CD4-positive, alpha-beta T cell treated with Interleukin-6 at 100 ng/mL for 8 hours (primary cell): ENCODE results near the gene ICA1L.
A peak's percentile ranks its signal among the peaks of the same experiment; 100 is the strongest.
"Not testable (repeated sequence)": the region's sequence is repeated elsewhere in the genome, so short reads cannot be mapped to it uniquely, and the experiment has no call there.

Experiments
- DNase-seq: peaks from one replicate; pipeline ENCODE4 v3.0.0-alpha.2; 2020; ENCODE audit warnings: mixed read lengths, low spot score

The ICA1L gene

GRCh38 chr2:202847693-202848524 is 23.7 kb downstream of the ICA1L start:
- DNase-seq = no peak

GRCh38 chr2:202844656-202845055 is 26.9 kb downstream of the ICA1L start:
- no peak for DNase-seq

- no peak for DNase-seq
These were observed 28.9 kb downstream of the ICA1L start for GRCh38 chr2:202842690-202843089.

- DNase-seq = no peak
These were observed 30.3 kb downstream of the ICA1L start for GRCh38 chr2:202841090-202841867.

GRCh38 chr2:202831242-202832220 is 40.0 kb downstream of the ICA1L start:
- peak; percentile 36 for DNase-seq

GRCh38 chr2:202824901-202825300 is 46.7 kb downstream of the ICA1L start:
- DNase-seq = no peak

GRCh38 chr2:202822411-202822810 is 49.2 kb downstream of the ICA1L start:
- no peak for DNase-seq

GRCh38 chr2:202821206-202822160 is 50.1 kb downstream of the ICA1L start:
- no peak for DNase-seq

- DNase-seq = no peak
These were observed 53.2 kb downstream of the ICA1L start for GRCh38 chr2:202818321-202818720.

- no peak for DNase-seq
These were observed 53.8 kb downstream of the ICA1L start for GRCh38 chr2:202817771-202818170.

GRCh38 chr2:202815548-202816360 is 55.8 kb downstream of the ICA1L start:
- no peak for DNase-seq

- DNase-seq = no peak
These were observed 57.3 kb downstream of the ICA1L start for GRCh38 chr2:202814226-202814625.

- no peak for DNase-seq
These were observed 58.2 kb downstream of the ICA1L start for GRCh38 chr2:202813387-202813786.

- DNase-seq = no peak
These were observed 62.8 kb downstream of the ICA1L start for GRCh38 chr2:202808754-202809153.

GRCh38 chr2:202807431-202808138 is 64.0 kb downstream of the ICA1L start:
- not testable (repeated sequence) for DNase-seq

GRCh38 chr2:202805911-202806310 is 65.7 kb downstream of the ICA1L start:
- not testable (repeated sequence) for DNase-seq

GRCh38 chr2:202797944-202798343 is 73.6 kb downstream of the ICA1L start:
- no peak for DNase-seq

GRCh38 chr2:202790676-202791075 is 80.9 kb downstream of the ICA1L start:
- DNase-seq = no peak

- no peak for DNase-seq
These were observed 84.7 kb downstream of the ICA1L start for GRCh38 chr2:202786842-202787241.
